Astrocyte (in vitro differentiated cells and primary cell): ENCODE measurements around the gene PPP6R3.

ENCODE experiments used
- CTCF ChIP-seq: IDR thresholded peaks from 2 replicates; pipeline ENCODE4 v1.5.1; 2011; ENCODE audit warnings: low read depth, mild to moderate bottlenecking, inconsistent platforms, low read length, moderate library complexity; ENCODE audit not compliant: insufficient read depth
- EZH2 ChIP-seq: IDR thresholded peaks from 2 replicates; pipeline ENCODE4 v1.6.1; 2012; ENCODE audit warnings: mild to moderate bottlenecking, low read length, inconsistent platforms; ENCODE audit not compliant: insufficient read depth

DNA sequence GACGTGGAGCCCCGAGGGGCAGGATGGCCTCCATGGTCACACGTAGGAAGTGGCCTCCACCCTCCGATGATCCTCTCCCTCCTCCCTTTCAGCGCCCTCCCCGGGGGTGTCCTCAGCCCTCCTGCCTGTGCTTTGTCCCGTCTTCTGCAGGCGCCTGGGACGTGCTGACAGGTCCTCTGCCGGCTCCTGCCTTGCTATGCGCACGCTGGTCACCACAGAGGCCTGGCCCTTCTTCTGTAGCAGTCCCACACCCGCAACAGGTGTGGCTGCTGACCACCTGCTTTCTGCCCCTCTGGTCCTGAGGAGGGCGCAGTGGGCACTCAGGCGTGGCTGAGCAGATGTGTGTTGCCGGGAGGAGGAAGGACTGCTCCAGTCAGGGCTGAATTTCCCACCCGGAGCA is 27.7 kb upstream of the PPP6R3 start:
- TF ChIP-seq CTCF = no peak
- TF ChIP-seq EZH2 = no peak
